ENCODE measurements around the gene PPP2R3C.
A peak's percentile ranks its signal among the peaks of the same experiment; 100 is the strongest.
"Not testable (repeated sequence)": the region's sequence is repeated elsewhere in the genome, so short reads cannot be mapped to it uniquely, and the experiment has no call there.

The PPP2R3C gene

GRCh38 chr14:35121887-35122695, at the start of gene PPP2R3C, which contains the start of gene PRORP:
Gene PPP2R3C (minus strand): TSS chr14:35121990. CDS start chr14:35121959, 31 bp downstream.
Gene PRORP (plus strand): TSS chr14:35122552. CDS start chr14:35123246, 694 bp downstream.
- DNase-seq, result peak; percentile 98

- DNase-seq, result no peak
Measured at GRCh38 chr14:35167496-35167895, 45.7 kb upstream of the PPP2R3C start.

GRCh38 chr14:35164849-35165248, 43.1 kb upstream of the PPP2R3C start:
- DNase-seq, result no peak

- DNase-seq, result no peak
Measured at GRCh38 chr14:35163384-35163783, 41.6 kb upstream of the PPP2R3C start.

GRCh38 chr14:35161231-35161630, 39.4 kb upstream of the PPP2R3C start:
- no peak for DNase-seq

GRCh38 chr14:35159742-35160409, 38.1 kb upstream of the PPP2R3C start:
- no peak for DNase-seq

GRCh38 chr14:35158951-35159653, 37.3 kb upstream of the PPP2R3C start:
- no peak for DNase-seq

- no peak for DNase-seq
Measured at GRCh38 chr14:35158491-35158890, 36.7 kb upstream of the PPP2R3C start.

GRCh38 chr14:35155962-35156361, 34.2 kb upstream of the PPP2R3C start:
- DNase-seq, result peak; percentile 19

- DNase-seq, result no peak
Measured at GRCh38 chr14:35154016-35154415, 32.2 kb upstream of the PPP2R3C start.

- DNase-seq, result not testable (repeated sequence)
Measured at GRCh38 chr14:35152531-35152930, 30.7 kb upstream of the PPP2R3C start.

- no peak for DNase-seq
Measured at GRCh38 chr14:35149239-35149638, 27.4 kb upstream of the PPP2R3C start.

GRCh38 chr14:35147711-35148110, 25.9 kb upstream of the PPP2R3C start:
- no peak for DNase-seq

- no peak for DNase-seq
Measured at GRCh38 chr14:35147186-35147585, 25.4 kb upstream of the PPP2R3C start.

GRCh38 chr14:35146711-35147149, 24.9 kb upstream of the PPP2R3C start:
- no peak for DNase-seq

GRCh38 chr14:35144029-35144428, 22.2 kb upstream of the PPP2R3C start:
- DNase-seq, result no peak

- DNase-seq, result peak; percentile 73
Measured at GRCh38 chr14:35140718-35141581, 19.2 kb upstream of the PPP2R3C start.

GRCh38 chr14:35138585-35138984, 16.8 kb upstream of the PPP2R3C start:
- no peak for DNase-seq

GRCh38 chr14:35134329-35135123, 12.7 kb upstream of the PPP2R3C start:
- DNase-seq, result no peak

- no peak for DNase-seq
Measured at GRCh38 chr14:35133542-35134328, 11.9 kb upstream of the PPP2R3C start.

- DNase-seq, result no peak
Measured at GRCh38 chr14:35124127-35124526, 2.3 kb upstream of the PPP2R3C start.

All from hematopoietic multipotent progenitor cell treated with erythropoietin and hydrocortisone succinate and interleukin-3 and kit ligand, for 4 days (in vitro differentiated cells).